Activated CD8-positive, alpha-beta T cell treated with anti-CD3 and anti-CD28 coated beads for 36 hours (primary cell): ENCODE results near the gene MAPK1. TPM values are rescaled to one million over a fixed set of nuclear protein-coding genes. Genes with fewer than 3 reads are reported as not detected.
A peak's percentile ranks its signal among the peaks of the same experiment; 100 is the strongest.

Experiments used
- ATAC-seq: fragments of 200-7000 bp; cut with Tn5 transposase; one replicate; pipeline ENCODE4 v1.10.0; 2021; ENCODE audit warnings: mild to moderate bottlenecking, moderate library complexity
- CTCF ChIA-PET: fragments of 350-600 bp; sonication (Branson Sonifier 250); formaldehyde crosslinking; loops from one replicate; lab custom pipeline; 2021; ENCODE audit warnings: antibody characterized with exemption; lab: Charles Lee
- POLR2A ChIA-PET: fragments of 350-600 bp; sonication (Branson Sonifier 250); formaldehyde crosslinking; loops from one replicate; lab custom pipeline; 2021; ENCODE audit warnings: antibody characterized with exemption; lab: Charles Lee
- DNase-seq: peaks from one replicate; pipeline ENCODE4 v3.0.0-alpha.2; 2020
- H3K27ac Mint-ChIP-seq: one replicate; pipeline ENCODE4 v1.8.0; 2021; ENCODE audit warnings: mild to moderate bottlenecking, mixed read lengths
- H3K27me3 Mint-ChIP-seq: one replicate; pipeline ENCODE4 v1.8.0; 2021; ENCODE audit warnings: mixed read lengths
- H3K36me3 Mint-ChIP-seq: one replicate; pipeline ENCODE4 v1.8.0; 2021; ENCODE audit warnings: low read depth, mixed read lengths
- H3K4me1 Mint-ChIP-seq: one replicate; pipeline ENCODE4 v1.8.0; 2021; ENCODE audit warnings: low read depth, mixed read lengths
- H3K4me3 Mint-ChIP-seq: one replicate; pipeline ENCODE4 v1.8.0; 2021; ENCODE audit warnings: mild to moderate bottlenecking, moderate library complexity, mixed read lengths
- H3K9me3 Mint-ChIP-seq: one replicate; pipeline ENCODE4 v1.8.0; 2021; ENCODE audit warnings: mixed read lengths
- intact Hi-C: fragments of 100-400 bp; cut with micrococcal nuclease; formaldehyde crosslinking; loops from one replicate; pipeline ENCODE4 v1.10.0; 2022
- total RNA-seq, 2 experiments: library from RNA; stranded (reverse); gene quantifications; one replicate each; pipeline ENCODE4 v1.2.3, GENCODE V29; 2021
- TF ChIP-seq, protein P1 (sequence below): fragments of 200-600 bp; IDR thresholded peaks from one replicate; pipeline ENCODE4 v1.8.0; 2022; ENCODE audit warnings: antibody characterized with exemption, mild to moderate bottlenecking

MAPK1 gene
- total RNA-seq, 2 experiments from 2014 or later, result 87.1 to 93.4 TPM

DNA sequence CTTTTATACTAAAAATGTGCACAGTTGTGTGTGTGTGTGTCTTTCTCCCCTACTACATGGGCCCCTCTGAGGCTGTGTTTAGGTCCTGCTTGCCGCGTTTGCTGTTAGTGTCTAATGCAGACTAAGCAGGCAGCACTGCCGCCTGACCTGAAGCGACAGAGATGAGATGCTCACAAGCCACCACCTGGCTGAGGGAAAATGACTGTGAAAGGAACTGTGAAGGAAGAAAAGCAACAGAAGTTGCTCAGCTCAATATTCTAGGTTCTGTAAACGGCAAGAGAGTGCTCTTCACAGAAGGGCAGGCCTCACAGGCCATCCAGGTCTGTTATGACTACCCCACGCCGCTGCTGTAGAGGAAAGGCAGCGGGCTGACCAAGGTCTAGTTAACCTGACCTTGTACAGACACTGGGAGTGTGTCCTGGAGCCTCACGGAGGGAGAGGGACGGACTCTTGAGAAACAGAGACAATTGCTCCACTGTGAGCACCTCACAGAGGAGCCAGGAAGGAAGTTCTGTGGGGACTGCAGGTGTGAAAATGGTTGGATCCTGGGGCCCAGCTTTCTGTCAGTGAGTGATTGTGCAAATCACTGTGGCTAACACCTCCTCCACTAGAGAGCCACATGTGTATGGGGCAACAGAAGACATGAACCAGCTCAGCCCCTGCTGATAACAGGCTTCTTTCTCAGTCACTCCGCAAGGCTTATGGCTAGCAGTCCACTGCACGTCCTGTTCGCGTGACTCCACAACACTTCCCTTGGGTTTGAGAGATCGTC, 100.6 kb downstream of the MAPK1 start:
- peaks cover 65% of the 10 kb centered on the region for H3K4me1 Mint-ChIP-seq
- peak overlapping the region; percentile 89 for H3K27ac Mint-ChIP-seq

DNA sequence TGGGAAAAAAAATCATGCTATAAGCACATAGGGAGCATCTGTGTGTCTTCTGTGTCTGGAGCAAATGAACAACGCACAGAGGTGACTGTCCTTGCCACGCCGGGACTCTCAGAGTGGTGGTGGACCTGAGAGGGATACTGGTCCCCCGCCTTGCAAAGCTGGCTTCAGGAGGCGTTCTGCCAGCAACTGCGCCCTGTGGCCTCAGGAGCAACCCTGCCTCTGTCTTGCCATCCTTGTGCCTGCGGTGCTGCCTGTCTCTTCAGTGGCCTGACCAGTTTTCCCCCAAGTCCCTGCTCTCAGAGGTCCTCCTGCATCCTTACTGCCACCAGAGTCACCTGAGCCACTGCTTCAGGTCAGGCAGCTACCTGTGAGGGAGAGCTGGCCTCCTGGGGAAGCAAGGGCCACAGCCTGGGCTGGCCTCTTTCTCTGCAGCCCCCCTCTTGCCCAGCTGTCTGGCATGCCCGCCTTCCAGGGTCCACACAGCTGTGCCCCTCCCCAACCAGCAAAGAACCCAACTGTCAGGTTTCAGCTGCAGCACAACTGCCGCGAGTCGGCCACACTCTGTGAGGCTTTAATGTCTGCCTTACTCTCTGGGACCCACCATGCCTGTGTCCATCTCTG, 101.4 kb downstream of the MAPK1 start:
- Mint-ChIP-seq H3K4me3 (no peak overlapping the region), H3K27ac (peak overlapping the region; percentile 89), H3K36me3 (peaks cover 72% of the 10 kb centered on the region), H3K9me3 (no peaks in the 10 kb centered on the region), H3K27me3 (no peaks in the 10 kb centered on the region), H3K4me1 (peaks cover 71% of the 10 kb centered on the region)
- ChIA-PET POLR2A (interaction anchor here (1.3 to 3.3 kb wide), 6 partner anchors 10 to 111 kb away, joined by 3 to 10 read pairs (median 6); no protein-coding TSS in a partner anchor), CTCF (interaction anchor here (1.1 to 1.6 kb wide), 3 partner anchors 30 to 172 kb away, joined by 3 to 4 read pairs (median 3); no protein-coding TSS in a partner anchor)
- intact Hi-C loops, result loop anchor here (10.0 kb wide), 1 partner anchor 49 kb away; no protein-coding TSS in a partner anchor
- TF ChIP-seq, protein P1, sequence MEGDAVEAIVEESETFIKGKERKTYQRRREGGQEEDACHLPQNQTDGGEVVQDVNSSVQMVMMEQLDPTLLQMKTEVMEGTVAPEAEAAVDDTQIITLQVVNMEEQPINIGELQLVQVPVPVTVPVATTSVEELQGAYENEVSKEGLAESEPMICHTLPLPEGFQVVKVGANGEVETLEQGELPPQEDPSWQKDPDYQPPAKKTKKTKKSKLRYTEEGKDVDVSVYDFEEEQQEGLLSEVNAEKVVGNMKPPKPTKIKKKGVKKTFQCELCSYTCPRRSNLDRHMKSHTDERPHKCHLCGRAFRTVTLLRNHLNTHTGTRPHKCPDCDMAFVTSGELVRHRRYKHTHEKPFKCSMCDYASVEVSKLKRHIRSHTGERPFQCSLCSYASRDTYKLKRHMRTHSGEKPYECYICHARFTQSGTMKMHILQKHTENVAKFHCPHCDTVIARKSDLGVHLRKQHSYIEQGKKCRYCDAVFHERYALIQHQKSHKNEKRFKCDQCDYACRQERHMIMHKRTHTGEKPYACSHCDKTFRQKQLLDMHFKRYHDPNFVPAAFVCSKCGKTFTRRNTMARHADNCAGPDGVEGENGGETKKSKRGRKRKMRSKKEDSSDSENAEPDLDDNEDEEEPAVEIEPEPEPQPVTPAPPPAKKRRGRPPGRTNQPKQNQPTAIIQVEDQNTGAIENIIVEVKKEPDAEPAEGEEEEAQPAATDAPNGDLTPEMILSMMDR, result no peak
- DNase-seq (no peak), ATAC-seq (no peak)

More for the DNA sequence above, 100.6 kb downstream of the MAPK1 start:
- Mint-ChIP-seq H3K36me3 (peaks cover 75% of the 10 kb centered on the region), H3K4me3 (peak overlapping the region; percentile 34), H3K9me3 (no peaks in the 10 kb centered on the region), H3K27me3 (no peaks in the 10 kb centered on the region)
- ChIA-PET CTCF (interaction anchor here (0.7 to 1.6 kb wide), 5 partner anchors 13 to 171 kb away, joined by 3 to 5 read pairs (median 4); no protein-coding TSS in a partner anchor), POLR2A (interaction anchor here (0.6 to 3.3 kb wide), 7 partner anchors 9 to 110 kb away, joined by 3 to 10 read pairs (median 4); no protein-coding TSS in a partner anchor)
- TF ChIP-seq, protein P1, result no peak
- intact Hi-C loops, result loop anchor here (10.0 kb wide), 1 partner anchor 48 kb away; no protein-coding TSS in a partner anchor
- ATAC-seq (peak; percentile 83), DNase-seq (peak; percentile 90)

DNA sequence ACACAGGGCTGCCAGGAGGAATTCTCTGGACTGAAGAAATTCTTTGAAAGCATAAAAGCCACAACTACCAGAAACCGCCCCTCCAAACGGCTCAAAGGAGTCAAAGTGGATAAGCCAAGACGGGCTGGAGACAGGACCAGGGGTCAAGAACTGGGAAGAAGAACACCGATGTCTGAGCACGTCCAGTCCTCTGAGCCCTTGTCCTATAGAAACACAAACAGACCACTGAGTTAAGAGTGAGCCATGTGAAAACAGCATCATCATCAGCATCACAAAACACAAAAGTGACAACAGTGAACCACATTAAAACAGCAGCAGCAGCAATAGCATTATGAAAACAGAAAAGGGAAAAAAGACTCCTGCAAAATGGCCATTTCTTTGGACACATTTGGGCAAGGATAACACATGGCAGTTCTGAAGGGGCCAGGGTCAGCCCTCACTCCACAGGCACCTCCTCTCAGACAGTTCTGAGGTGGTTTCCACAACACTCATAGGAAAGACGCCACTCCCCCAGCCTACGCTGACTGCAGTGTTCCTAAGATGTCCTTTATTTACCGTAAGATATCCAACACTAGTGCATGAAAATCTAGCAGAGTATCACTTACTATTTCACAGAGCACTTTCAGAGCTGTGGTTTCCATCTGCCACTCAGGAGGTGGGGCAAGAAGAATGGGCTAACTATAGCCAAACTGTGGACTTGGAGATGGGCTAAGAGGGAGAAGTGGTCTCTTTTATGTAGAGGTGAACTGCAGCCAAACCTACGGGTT, 103.2 kb downstream of the MAPK1 start:
- TF ChIP-seq, protein P1, result no peak
- Mint-ChIP-seq H3K9me3 (no peaks in the 10 kb centered on the region), H3K4me3 (no peak overlapping the region), H3K27me3 (no peaks in the 10 kb centered on the region), H3K36me3 (peaks cover 69% of the 10 kb centered on the region), H3K4me1 (peaks cover 80% of the 10 kb centered on the region), H3K27ac (peak overlapping the region; percentile 58)
- ChIA-PET POLR2A (interaction anchor here (0.6 to 2.0 kb wide), 5 partner anchors 30 to 111 kb away, joined by 3 to 8 read pairs (median 5); partner anchors contain the start of gene MAPK1), CTCF (interaction anchor here (0.9 to 1.6 kb wide), 5 partner anchors 38 to 188 kb away, joined by 3 to 5 read pairs (median 3); partner anchors contain the start of gene PPM1F)
- ATAC-seq (no peak), DNase-seq (peak; percentile 47)
- intact Hi-C loops, result loop anchor here (5.0 to 10.0 kb wide), 2 partner anchors 51 to 103 kb away; partner anchors contain the start of gene MAPK1

DNA sequence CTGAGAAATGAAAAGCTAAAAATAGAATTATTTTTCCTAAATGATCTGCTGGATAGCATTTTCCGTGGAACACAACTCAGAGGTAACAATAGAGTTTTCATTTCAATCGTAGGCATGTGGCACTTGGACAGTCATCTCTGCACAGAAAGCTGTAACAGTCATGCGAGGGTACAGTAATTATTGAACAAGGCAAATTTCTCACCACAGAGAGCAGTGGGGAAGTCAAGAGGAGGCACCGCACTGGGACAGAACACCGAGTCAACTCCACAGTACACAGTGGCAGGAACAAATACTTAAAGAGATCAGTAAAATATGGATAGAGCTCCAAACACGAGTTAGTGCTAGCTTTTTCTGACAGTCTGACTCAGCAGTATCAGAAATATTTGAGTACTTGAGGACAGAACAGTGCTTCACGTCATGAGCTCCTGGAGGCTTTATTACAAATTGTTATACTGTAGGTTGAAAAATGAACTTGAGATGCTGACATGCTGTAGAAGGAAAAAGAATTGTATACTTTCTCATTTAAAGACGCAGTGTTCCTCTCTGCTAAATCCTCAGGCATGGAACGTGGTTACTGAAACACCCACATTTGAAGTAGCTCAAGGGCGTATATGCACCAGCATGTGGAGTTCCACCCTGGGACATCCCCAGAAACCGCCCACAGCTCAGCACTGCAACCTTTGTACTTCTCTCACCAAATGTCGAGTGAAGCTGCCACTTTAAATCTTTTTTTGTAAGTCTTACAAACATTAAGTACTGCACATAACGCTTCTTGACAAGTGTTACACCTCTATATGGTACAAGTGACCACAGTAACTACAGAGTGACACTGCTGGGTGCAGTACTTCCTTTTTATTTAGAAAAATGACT, 104.5 kb downstream of the MAPK1 start:
- H3K36me3 Mint-ChIP-seq, result peaks cover 67% of the 10 kb centered on the region
- H3K4me3 Mint-ChIP-seq, result no peak overlapping the region
- no peaks in the 10 kb centered on the region for H3K27me3 Mint-ChIP-seq
- TF ChIP-seq, protein P1, result no peak
- no peaks in the 10 kb centered on the region for H3K9me3 Mint-ChIP-seq
- H3K4me1 Mint-ChIP-seq, result peaks cover 74% of the 10 kb centered on the region
- intact Hi-C loops, result loop anchor here (5.0 to 10.0 kb wide), 2 partner anchors 52 to 104 kb away; partner anchors contain the start of gene MAPK1
- ChIA-PET CTCF (interaction anchor here (0.8 to 1.6 kb wide), 10 partner anchors 9 to 173 kb away, joined by 3 to 5 read pairs (median 3); no protein-coding TSS in a partner anchor), POLR2A (interaction anchor here (0.7 to 2.5 kb wide), 6 partner anchors 8 to 104 kb away, joined by 3 to 10 read pairs (median 4); partner anchors contain the start of genes MAPK1 and YPEL1)
- peak overlapping the region; percentile 58 for H3K27ac Mint-ChIP-seq
- DNase-seq, result peak; percentile 80
- ATAC-seq, result peak; percentile 48
